ENCODE data around the gene CYP2C18.
"Not testable (repeated sequence)": the region's sequence is repeated elsewhere in the genome, so short reads cannot be mapped to it uniquely, and the experiment has no call there.

Gene CYP2C18

DNA sequence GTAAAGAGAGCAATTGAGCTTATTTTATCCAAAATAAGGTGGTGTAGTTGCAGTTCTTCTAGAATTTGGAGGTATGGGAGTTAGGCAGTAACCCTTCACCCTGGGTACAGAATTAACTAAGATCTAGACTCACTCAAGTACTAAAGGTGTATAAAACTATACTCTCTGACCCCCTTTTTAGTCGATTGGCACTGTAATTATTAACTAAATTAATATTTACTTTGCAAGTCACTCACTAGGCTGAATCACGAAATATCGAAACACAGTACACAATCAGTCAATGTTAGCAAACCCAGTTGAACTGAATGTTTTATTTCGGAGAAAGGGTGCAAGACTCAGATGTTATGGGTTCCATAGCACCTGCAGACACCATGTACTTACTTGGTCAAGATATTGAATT is 64.3 kb downstream of the CYP2C18 start:
- no peak for DNase-seq

DNA sequence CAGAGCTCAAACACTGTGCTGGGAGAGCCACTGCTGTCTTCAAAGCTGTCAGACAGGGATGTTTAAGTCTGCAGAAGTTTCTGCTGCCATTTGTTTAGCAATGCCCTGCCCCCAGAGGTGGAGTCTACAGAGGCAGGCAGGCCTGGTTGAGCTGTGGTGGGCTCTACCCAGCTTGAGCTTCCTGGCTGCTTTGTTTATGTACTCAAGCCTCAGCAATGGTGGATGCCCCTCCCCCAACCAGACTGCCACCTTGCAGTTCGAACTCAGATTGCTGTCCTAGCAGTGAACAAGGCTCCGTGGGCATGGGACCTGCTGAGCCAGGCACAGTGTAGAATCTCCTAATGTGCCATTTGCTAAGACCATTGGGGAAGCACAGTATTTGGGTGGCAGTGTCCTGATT is 74.4 kb downstream of the CYP2C18 start:
- DNase-seq, result no peak

DNA sequence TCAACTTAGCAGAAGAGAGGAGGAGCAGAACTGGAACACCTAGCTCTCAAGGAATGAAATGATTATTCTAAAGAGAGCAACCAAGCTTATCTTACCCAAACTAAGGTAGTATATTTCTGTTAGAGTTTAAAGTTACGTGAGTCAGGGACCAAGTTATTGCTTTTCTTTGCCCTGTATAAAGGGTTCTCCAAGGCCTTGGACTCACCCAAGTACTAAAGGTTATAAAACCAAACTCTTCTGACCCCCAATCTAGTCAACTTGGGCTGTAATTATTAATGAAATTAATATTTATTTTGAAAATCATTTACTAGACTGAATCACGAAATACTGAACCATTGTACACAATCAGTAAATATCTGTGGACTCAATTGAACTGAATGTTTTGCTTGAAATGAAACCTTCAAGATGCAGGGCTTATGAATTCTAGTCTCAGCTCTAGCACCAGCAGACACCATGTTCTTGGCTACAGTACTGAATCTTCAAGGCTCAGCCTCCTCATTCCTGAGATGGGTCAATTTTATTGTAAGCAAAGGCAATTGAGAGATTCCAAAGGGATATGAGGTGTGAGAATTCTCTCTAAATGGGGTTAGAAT is 77.2 kb downstream of the CYP2C18 start:
- DNase-seq, result no peak

DNA sequence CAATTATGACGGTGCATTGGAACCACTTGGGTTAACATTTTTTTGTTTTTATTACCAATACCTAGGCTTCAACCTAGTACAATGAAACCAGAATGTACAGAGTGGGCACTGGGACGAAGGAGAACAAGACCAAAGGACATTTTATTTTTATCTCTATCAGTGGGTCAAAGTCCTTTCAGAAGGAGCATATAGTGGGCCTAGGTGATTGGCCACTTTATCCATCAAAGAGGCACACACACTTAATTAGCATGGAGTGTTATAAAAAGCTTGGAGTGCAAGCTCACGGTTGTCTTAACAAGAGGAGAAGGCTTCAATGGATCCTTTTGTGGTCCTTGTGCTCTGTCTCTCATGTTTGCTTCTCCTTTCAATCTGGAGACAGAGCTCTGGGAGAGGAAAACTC is 78.9 kb downstream of the CYP2C18 start, which contains the start of gene CYP2C19:
Gene CYP2C19 (plus strand): TSS at position 289 of the 400 bp plus-strand sequence. CDS start 25 bp downstream, at position 314.
- no peak for DNase-seq

DNA sequence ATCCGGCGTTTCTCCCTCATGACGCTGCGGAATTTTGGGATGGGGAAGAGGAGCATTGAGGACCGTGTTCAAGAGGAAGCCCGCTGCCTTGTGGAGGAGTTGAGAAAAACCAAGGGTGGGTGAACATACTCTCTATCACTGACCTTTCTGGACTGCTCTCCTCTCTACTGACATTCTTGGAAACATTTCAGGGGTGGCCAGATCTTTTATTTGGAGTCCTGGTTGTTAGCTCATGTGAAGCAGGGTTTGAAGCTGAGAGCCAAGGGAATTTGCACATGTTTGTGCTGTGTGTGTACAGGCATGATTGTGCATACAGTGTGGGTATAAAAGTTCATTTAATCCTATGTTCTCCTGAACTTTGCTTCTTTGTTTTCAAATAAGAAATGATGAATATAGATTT is 91.9 kb downstream of the CYP2C18 start:
- not testable (repeated sequence) for DNase-seq

DNA sequence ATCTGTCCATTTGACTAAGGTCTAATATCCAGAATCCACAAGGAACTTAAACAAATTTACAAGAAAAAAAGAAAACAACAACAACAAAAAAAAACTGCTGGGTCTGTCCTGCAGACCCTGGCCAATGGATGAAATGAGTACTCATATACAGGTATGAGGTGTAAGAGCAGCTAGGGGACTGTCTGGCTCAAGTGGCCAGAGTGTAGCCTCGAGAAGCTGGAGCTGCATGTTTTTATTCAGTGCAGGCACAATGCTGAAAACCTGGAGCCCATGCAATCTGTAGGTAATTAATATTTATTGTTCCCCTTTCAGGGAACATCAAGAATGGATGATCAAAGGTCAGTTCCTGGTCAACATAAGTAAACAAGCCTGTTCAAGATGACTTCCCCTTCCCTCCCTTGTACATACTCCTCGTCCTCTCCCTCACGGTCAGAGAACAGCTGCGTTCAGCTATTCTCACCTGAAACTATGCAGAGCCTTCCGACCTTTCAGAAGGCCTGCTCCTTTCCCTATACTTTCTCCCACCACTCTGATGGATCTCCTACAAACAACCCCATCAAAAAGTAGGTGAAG is 94.4 kb downstream of the CYP2C18 start:
- DNase-seq, result no peak

DNA sequence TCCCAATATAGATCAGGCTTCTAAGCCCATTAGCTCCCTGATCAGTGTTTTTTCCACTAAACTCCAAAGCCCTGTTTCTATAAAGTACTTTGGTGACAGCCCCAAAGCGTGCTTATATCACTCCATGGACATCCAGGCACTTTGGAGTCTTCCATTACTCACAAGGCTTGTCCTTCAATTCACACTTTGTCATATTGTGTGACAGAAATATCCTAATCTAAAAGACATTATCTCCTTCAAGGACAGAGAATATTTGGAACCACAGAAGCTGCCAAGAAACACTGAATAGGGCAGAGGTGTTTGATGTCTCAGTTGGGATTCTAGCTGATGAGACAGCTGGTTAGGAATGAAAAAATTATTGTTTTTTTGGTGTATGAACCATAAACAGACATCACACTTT is 97.3 kb downstream of the CYP2C18 start:
- DNase-seq, result no peak

DNA sequence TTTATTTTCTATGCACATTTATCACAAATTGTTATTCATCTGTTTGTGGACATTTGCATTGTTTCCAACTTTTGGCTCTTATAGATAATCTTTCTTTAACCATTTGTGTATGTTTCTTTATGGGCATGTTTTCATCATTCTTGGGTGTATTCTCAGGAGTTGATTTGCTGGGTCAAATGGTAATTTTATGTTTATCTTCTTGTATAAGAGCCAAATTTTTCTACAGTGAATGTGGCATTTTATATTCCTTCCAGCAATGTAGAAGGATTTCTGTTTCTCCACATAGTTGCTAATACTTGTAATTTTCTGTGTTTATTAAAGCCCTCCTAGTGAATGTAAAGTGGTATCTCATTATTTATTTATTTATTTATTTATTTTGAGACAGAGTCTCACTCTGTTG is 100.7 kb downstream of the CYP2C18 start:
- no peak for DNase-seq

DNA sequence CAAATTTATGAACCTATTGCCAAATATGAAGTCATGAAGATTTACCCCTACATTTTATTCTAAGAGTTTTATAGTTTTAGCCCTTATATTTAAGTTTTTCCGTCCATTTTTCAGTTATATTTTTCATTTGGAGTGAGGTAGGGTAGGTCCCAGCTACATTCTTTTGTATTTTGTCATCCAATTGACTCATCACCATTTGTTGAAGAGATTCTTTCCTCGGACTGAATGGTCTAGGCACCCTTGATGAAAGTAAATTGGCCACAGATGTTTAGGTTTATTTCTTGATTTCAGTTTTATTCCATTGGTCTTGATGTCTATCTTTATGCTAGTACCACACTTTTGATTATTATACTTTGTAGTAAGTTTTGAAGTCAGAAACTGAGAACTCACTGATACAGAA is 101.7 kb downstream of the CYP2C18 start:
- DNase-seq, result no peak

All from NCI-H1436 treated with DMSO at 0.1 percent for 48 hours (cell line).